ENCODE results near the gene SF1. TPM values are rescaled to one million over a fixed set of nuclear protein-coding genes. Genes with fewer than 3 reads are reported as not detected.

Gene SF1
- 360 TPM for total RNA-seq (2021; ENCODE audit: unreplicated experiment)
- polyA plus RNA-seq (2012; ENCODE audit: insufficient read length) = 296 TPM
- Bru-seq, nascent RNA = percentile 99 among the genes with signal in this experiment
- BruChase-seq, experiment 1, labeled RNA remaining after a 2-hour chase = percentile 99 among the genes with signal in this experiment
- BruChase-seq, experiment 2, labeled RNA remaining after a 6-hour chase = percentile 99 among the genes with signal in this experiment
- long read RNA-seq, transcript SF1-204 (13 exons, 3,470 nt) = minor isoform, 5 of 164 reads
- long read RNA-seq, transcript SF1-212 (2 exons, 983 nt) = minor isoform, 6 of 164 reads
- long read RNA-seq, transcript SF1-203 (13 exons, 2,947 nt) = minor isoform, 6 of 164 reads
- long read RNA-seq, transcript SF1-201 (13 exons, 2,850 nt) = major isoform, 38 of 164 reads
- long read RNA-seq, partial matches to known transcripts = 54 of 164 reads
- long read RNA-seq, other reads (novel, unspliced or antisense) = 48 of 164 reads

- H3K4me3 ChIP-seq (ENCODE audit: low read depth in 2 of 2, low read length in 2 of 2) = peak within 1 kb of the TSS; percentile 88 to 92
- no peaks in the 10 kb centered on the region for H3K27me3 ChIP-seq (ENCODE audit: control insufficient read depth, insufficient read depth, low read length)
- peak within 1 kb of the TSS; percentile 98 for H3K27ac ChIP-seq (ENCODE audit: low read length)
- no peaks in the 10 kb centered on the region for H3K9me3 ChIP-seq (ENCODE audit: control insufficient read depth, insufficient read depth, low read depth, low read length)
- ATAC-seq = peak; percentile 95
- BruUV-seq (replicated peaks) = no TSS peak
- intact Hi-C loops (cut with micrococcal nuclease; ENCODE audit: unreplicated experiment) = no loop called here
- in situ Hi-C loops (cut with HindIII; ENCODE audit: low pct_unique_long_range_greater_than_20kb, low sequenced_read_pairs) = no loop called here
- peak; percentile 100 for DNase-seq (ENCODE audit: low read depth, low spot score)
- peaks cover 33% of the 10 kb centered on the region for H3K36me3 ChIP-seq (ENCODE audit: control insufficient read depth, insufficient read depth, low read length)
- peaks cover 16% of the 10 kb centered on the region for H3K4me1 ChIP-seq (ENCODE audit: control insufficient read depth, insufficient read depth, low read length)
- TF ChIP-seq POLR2AphosphoS5 (IDR thresholded peaks at IDR 0.05; ENCODE audit: low read depth, low read length) = peak; percentile 67; the same call in 1 of the 2 replicates
- no peak for TF ChIP-seq SIN3A (IDR thresholded peaks at IDR 0.05; ENCODE audit: borderline replicate concordance, insufficient read depth, low read depth, low read length)
- ChIA-PET CTCF (interaction anchor here (0.7 to 1.3 kb wide), 3 partner anchors 9 to 92 kb away, joined by 3 to 6 read pairs (median 3); partner anchors contain the start of gene RASGRP2), POLR2A (interaction anchor here (0.5 to 1.6 kb wide), 8 partner anchors 9 to 137 kb away, joined by 3 to 18 read pairs (median 4); no protein-coding TSS in a partner anchor)
These were observed at the start of gene SF1 for GRCh38 chr11:64778473-64779298. Gene SF1 (minus strand): TSS chr11:64778542. CDS start chr11:64778392, 150 bp downstream.

GRCh38 chr11:64827451-64827839 lies 49.1 kb upstream of the SF1 start:
- BruUV-seq (replicated peaks) = no TSS peak
- Histone ChIP-seq H3K27ac (ENCODE audit: low read length) (no peak overlapping the region), H3K4me1 (ENCODE audit: control insufficient read depth, insufficient read depth, low read length) (no peaks in the 10 kb centered on the region), H3K36me3 (ENCODE audit: control insufficient read depth, insufficient read depth, low read length) (no peaks in the 10 kb centered on the region), H3K4me3 (ENCODE audit: low read depth in 2 of 2, low read length in 2 of 2) (no peak overlapping the region), H3K9me3 (ENCODE audit: control insufficient read depth, insufficient read depth, low read depth, low read length) (no peaks in the 10 kb centered on the region), H3K27me3 (ENCODE audit: control insufficient read depth, insufficient read depth, low read length) (no peaks in the 10 kb centered on the region)
- no peak for TF ChIP-seq SIN3A (IDR thresholded peaks at IDR 0.05; ENCODE audit: borderline replicate concordance, insufficient read depth, low read depth, low read length)
- no peak for TF ChIP-seq CTCF (IDR thresholded peaks at IDR 0.05)
- TF ChIP-seq POLR2AphosphoS5 (IDR thresholded peaks at IDR 0.05; ENCODE audit: low read depth, low read length) = no peak
- TF ChIP-seq REST (IDR thresholded peaks at IDR 0.05; ENCODE audit: insufficient read depth in 1 of 2, low read depth in 2 of 2, low read length in 1 of 2) = no peak
- no peak for TF ChIP-seq TCF7L2 (IDR thresholded peaks at IDR 0.05; ENCODE audit: low read depth, low read length)
- CTCF ChIA-PET = no interaction called here
- DNase-seq (ENCODE audit: low read depth, low spot score) = no peak
- intact Hi-C loops (cut with micrococcal nuclease; ENCODE audit: unreplicated experiment) = no loop called here
- POLR2A ChIA-PET = interaction anchor here (0.8 kb wide), 1 partner anchor 35 kb away, joined by 3 read pairs; no protein-coding TSS in a partner anchor
- no peak for ATAC-seq
- in situ Hi-C loops (cut with HindIII; ENCODE audit: low pct_unique_long_range_greater_than_20kb, low sequenced_read_pairs) = no loop called here
